Endodermal cell (in vitro differentiated cells): ENCODE data around the gene COMMD1. TPM values are rescaled to one million over a fixed set of nuclear protein-coding genes. Genes with fewer than 3 reads are reported as not detected.
"Not testable (repeated sequence)": the region's sequence is repeated elsewhere in the genome, so short reads cannot be mapped to it uniquely, and the experiment has no call there.

ENCODE experiments used
- DNase-seq: peaks from one replicate; pipeline ENCODE4 v3.0.0-alpha.2; 2017
- H3K27ac ChIP-seq: 2 replicates; pipeline ENCODE4 v1.5.1; 2013; ENCODE audit warnings: mild to moderate bottlenecking, low read depth, low read length, moderate library complexity
- H3K27me3 ChIP-seq: 2 replicates; pipeline ENCODE4 v1.6.1; 2013; ENCODE audit warnings: mild to moderate bottlenecking, low read length, moderate library complexity; ENCODE audit not compliant: insufficient read depth, control insufficient read depth, poor library complexity, severe bottlenecking
- H3K36me3 ChIP-seq: 2 replicates; pipeline ENCODE4 v1.7.0; 2013; ENCODE audit warnings: mild to moderate bottlenecking, low read length, moderate library complexity; ENCODE audit not compliant: control insufficient read depth, insufficient read depth
- H3K4me1 ChIP-seq: one replicate; pipeline ENCODE4 v1.7.0; 2013; ENCODE audit warnings: low read length; ENCODE audit not compliant: control insufficient read depth, insufficient read depth
- H3K4me3 ChIP-seq: 2 replicates; pipeline ENCODE4 v1.5.1; 2013; ENCODE audit warnings: mild to moderate bottlenecking, low read length, moderate library complexity
- H3K9ac ChIP-seq: 2 replicates; pipeline ENCODE4 v1.6.1; 2013; ENCODE audit warnings: mild to moderate bottlenecking, low read length, moderate library complexity; ENCODE audit not compliant: poor library complexity, severe bottlenecking; ENCODE audit errors: extremely low read depth
- H3K9me3 ChIP-seq: 2 replicates; pipeline ENCODE4 v1.6.1; 2013; ENCODE audit warnings: mild to moderate bottlenecking, low read length, moderate library complexity; ENCODE audit not compliant: control insufficient read depth
- H3K27ac Mint-ChIP-seq: 2 replicates; pipeline ENCODE4 v1.8.0; 2020; ENCODE audit warnings: mixed read lengths
- H3K27me3 Mint-ChIP-seq: 2 replicates; pipeline ENCODE4 v1.8.0; 2021; ENCODE audit warnings: mild to moderate bottlenecking, mixed read lengths; ENCODE audit not compliant: insufficient read depth
- H3K36me3 Mint-ChIP-seq: 2 replicates; pipeline ENCODE4 v1.8.0; 2020; ENCODE audit warnings: low read depth, mixed read lengths
- H3K4me1 Mint-ChIP-seq: 2 replicates; pipeline ENCODE4 v1.8.0; 2020; ENCODE audit warnings: mixed read lengths
- H3K4me3 Mint-ChIP-seq: 2 replicates; pipeline ENCODE4 v1.8.0; 2020; ENCODE audit warnings: mild to moderate bottlenecking, moderate library complexity, mixed read lengths
- H3K9me3 Mint-ChIP-seq: 2 replicates; pipeline ENCODE4 v1.8.0; 2020; ENCODE audit warnings: mild to moderate bottlenecking, mixed read lengths
- CTCF ChIP-seq: fragments of 200-600 bp; sonication (generic); conservative IDR thresholded peaks from 2 replicates; pipeline ENCODE4 v1.5.0; 2021; ENCODE audit warnings: antibody characterized with exemption, mild to moderate bottlenecking
- WGBS, 2 experiments: methylation state at CpG; one replicate each; pipeline versions ENCODE4 v1.1.5 to v1.1.7; 2013; ENCODE audit warnings: missing lambda C conversion rate in 2 of 2, mixed read lengths in 1 of 2; ENCODE audit not compliant: insufficient coverage in 1 of 2, insufficient read length in 1 of 2; 5-methylcytosine and 5-hydroxymethylcytosine counted together
- total RNA-seq, 2 donors: library from RNA; stranded (reverse); fragmentation: NEBNext Ultra II Directional in 1 of 2; extraction: Animal tissue kit (Norgen Biotek cat#: 25700) in 1 of 2; gene quantifications; 2 replicates in 1 of 2; 3 replicates in 1 of 2; pipeline ENCODE4 v1.2.1, GENCODE V29; 2021

The COMMD1 gene
- total RNA-seq, 2 donors from 2014 or later = 27.8 to 28.4 TPM

- Mint-ChIP-seq H3K36me3 (peaks cover 2% of the 10 kb centered on the region), H3K4me3 (no peak overlapping the region), H3K9me3 (no peaks in the 10 kb centered on the region), H3K27ac (no peak overlapping the region), H3K4me1 (peaks cover 26% of the 10 kb centered on the region), H3K27me3 (no peaks in the 10 kb centered on the region)
- H3K9me3 ChIP-seq = peaks cover 6% of the 10 kb centered on the region
- no peaks in the 10 kb centered on the region for H3K27me3 ChIP-seq
- no peak overlapping the region for H3K9ac ChIP-seq
- no peaks in the 10 kb centered on the region for H3K36me3 ChIP-seq
- DNase-seq = no peak
- no peak for TF ChIP-seq CTCF
- H3K4me1 ChIP-seq = peaks cover 15% of the 10 kb centered on the region
- H3K27ac ChIP-seq = no peak overlapping the region
- no peak overlapping the region for H3K4me3 ChIP-seq
Observed at GRCh38 chr2:62118160-62118559, 212.7 kb downstream of the COMMD1 start.

- no peaks in the 10 kb centered on the region for H3K27me3 ChIP-seq
- peaks cover 6% of the 10 kb centered on the region for H3K9me3 ChIP-seq
- no peak for DNase-seq
- Mint-ChIP-seq H3K36me3 (peaks cover 2% of the 10 kb centered on the region), H3K27ac (no peak overlapping the region), H3K9me3 (no peaks in the 10 kb centered on the region), H3K27me3 (no peaks in the 10 kb centered on the region), H3K4me3 (no peak overlapping the region), H3K4me1 (peaks cover 20% of the 10 kb centered on the region)
- no peak overlapping the region for H3K27ac ChIP-seq
- TF ChIP-seq CTCF = no peak
- no peak overlapping the region for H3K9ac ChIP-seq
- H3K4me3 ChIP-seq = no peak overlapping the region
- peaks cover 15% of the 10 kb centered on the region for H3K4me1 ChIP-seq
- H3K36me3 ChIP-seq = no peaks in the 10 kb centered on the region
Observed at GRCh38 chr2:62119311-62119974, 214.0 kb downstream of the COMMD1 start.

GRCh38 chr2:62126239-62126638 lies 220.8 kb downstream of the COMMD1 start:
- H3K27me3 Mint-ChIP-seq, H3K27ac Mint-ChIP-seq: not testable (repeated sequence)
- 94 to 96% methylated on average over 2 of the region's 2 CpGs for WGBS, 2 experiments

GRCh38 chr2:62133320-62133823 lies 227.9 kb downstream of the COMMD1 start:
- H3K27me3 ChIP-seq = no peaks in the 10 kb centered on the region
- no peaks in the 10 kb centered on the region for H3K9me3 ChIP-seq
- Mint-ChIP-seq H3K4me1 (peaks cover 17% of the 10 kb centered on the region), H3K4me3 (no peak overlapping the region), H3K27me3 (peaks cover 32% of the 10 kb centered on the region), H3K27ac (no peak overlapping the region), H3K9me3 (no peaks in the 10 kb centered on the region), H3K36me3 (peaks cover 5% of the 10 kb centered on the region)
- H3K4me3 ChIP-seq = no peak overlapping the region
- no peak overlapping the region for H3K9ac ChIP-seq
- WGBS, 2 experiments = 100% methylated on average over 2 of the region's 2 CpGs; no CpG with 5 or more reads in 1 of the 2 experiments
- H3K36me3 ChIP-seq = no peaks in the 10 kb centered on the region
- no peak for DNase-seq
- H3K27ac ChIP-seq = no peak overlapping the region
- no peaks in the 10 kb centered on the region for H3K4me1 ChIP-seq
- no peak for TF ChIP-seq CTCF

More at GRCh38 chr2:62126239-62126638, 220.8 kb downstream of the COMMD1 start:
- not testable (repeated sequence) for H3K4me1 ChIP-seq, H3K27me3 ChIP-seq, H3K27ac ChIP-seq, H3K9ac ChIP-seq, H3K9me3 Mint-ChIP-seq, H3K4me1 Mint-ChIP-seq, H3K4me3 Mint-ChIP-seq, H3K4me3 ChIP-seq, H3K36me3 ChIP-seq, H3K9me3 ChIP-seq, DNase-seq
- H3K36me3 Mint-ChIP-seq = peaks cover 10% of the 10 kb centered on the region
